HCT116 (cell line): ENCODE measurements around the gene AMPD3. TPM values are rescaled to one million over a fixed set of nuclear protein-coding genes. Genes with fewer than 3 reads are reported as not detected.

Experiments used
- ATAC-seq: fragments of 200-7000 bp; cut with Tn5 transposase; 2 replicates; pipeline ENCODE4 v1.9.1; 2020; ENCODE audit warnings: mild to moderate bottlenecking, moderate library complexity
- BruUV-seq: library from RNA; stranded (reverse); fragments of 400-500 nt; replicated peaks from 2 replicates; lab custom pipeline; 2021; lab: Mats Ljungman, UMichigan
- CTCF ChIA-PET: fragments of 300-600 bp; sonication (Branson Sonifier 250); formaldehyde crosslinking; loops from one replicate; lab custom pipeline; 2021; ENCODE audit warnings: antibody characterized with exemption; lab: Charles Lee
- POLR2A ChIA-PET: fragments of 300-600, 350-600 bp; sonication (Branson Sonifier 250); formaldehyde crosslinking; loops from one replicate; lab custom pipeline; 2021; ENCODE audit warnings: antibody characterized with exemption; lab: Charles Lee
- RAD21 ChIA-PET, 2 experiments: fragments of 300-600 bp; sonication (Branson Sonifier 250); formaldehyde crosslinking; loops; one replicate each; lab custom pipeline; 2023; ENCODE audit warnings: low total read pairs in 2 of 2; ENCODE audit not compliant: uncharacterized antibody in 2 of 2, unreplicated experiment in 2 of 2, low non-redundant PET in 1 of 2; lab: Charles Lee
- DNase-seq: peaks from one replicate; pipeline ENCODE4 v3.0.0-alpha.2; 2010; ENCODE audit warnings: low read depth, low spot score
- H2AFZ ChIP-seq: fragments of 200-600 bp; shearing (Covaris generic), sonication (generic); 2 replicates; pipeline ENCODE4 v1.6.1; 2017; ENCODE audit warnings: low read depth, mixed run types, mixed read lengths, antibody characterized with exemption, low read length; ENCODE audit not compliant: poor library complexity, severe bottlenecking
- H3K27ac ChIP-seq: 2 replicates; pipeline ENCODE4 v1.5.1; 2012; ENCODE audit warnings: low read depth, low read length
- H3K27me3 ChIP-seq: fragments of 200-600 bp; sonication (generic); 2 replicates; pipeline ENCODE4 v1.6.1; 2016; ENCODE audit warnings: mixed run types, low read length, mixed read lengths; ENCODE audit not compliant: insufficient read depth
- H3K36me3 ChIP-seq, 2 experiments: fragments of 200-500 bp in 1 of 2; fragments of 200-600 bp in 1 of 2; sonication (Bioruptor generic) in 1 of 2; sonication (generic) in 1 of 2; 2 replicates each; pipeline versions ENCODE4 v1.5.1 to v1.6.1; 2014 to 2016; ENCODE audit warnings: low read length in 2 of 2, inconsistent platforms in 1 of 2, mixed read lengths in 1 of 2, mixed run types in 1 of 2; ENCODE audit not compliant: insufficient read depth in 2 of 2, control insufficient read depth in 1 of 2
- H3K4me1 ChIP-seq, 2 experiments: fragments of 200-600 bp in 1 of 2; sonication (generic) in 1 of 2; 2 replicates each; pipeline versions ENCODE4 v1.5.1 to v1.6.1; 2012 to 2017; ENCODE audit warnings: low read length in 2 of 2, inconsistent platforms in 1 of 2, mild to moderate bottlenecking in 1 of 2, mixed read lengths in 1 of 2, mixed run types in 1 of 2, moderate library complexity in 1 of 2; ENCODE audit not compliant: insufficient read depth in 2 of 2, control insufficient read depth in 1 of 2
- H3K4me2 ChIP-seq: fragments of 200-600 bp; sonication (generic); 2 replicates; pipeline ENCODE4 v1.6.1; 2017; ENCODE audit warnings: mixed run types, low read length, mixed read lengths
- H3K4me3 ChIP-seq, 2 experiments: fragments of 200-600 bp in 1 of 2; sonication (generic) in 1 of 2; replicated peaks in 1 of 2; 2 replicates each; pipeline ENCODE4 v1.5.1; 2011 to 2016; ENCODE audit warnings: low read length in 2 of 2, control low read depth in 1 of 2, low read depth in 1 of 2, mild to moderate bottlenecking in 1 of 2, mixed read lengths in 1 of 2, mixed run types in 1 of 2
- H3K79me2 ChIP-seq: fragments of 200-600 bp; sonication (generic); 2 replicates; pipeline ENCODE4 v1.6.1; 2017; ENCODE audit warnings: mild to moderate bottlenecking, mixed run types, low read length, moderate library complexity, mixed read lengths; ENCODE audit not compliant: insufficient read depth
- H3K9ac ChIP-seq: fragments of 200-600 bp; sonication (generic); 2 replicates; pipeline ENCODE4 v1.6.1; 2016; ENCODE audit warnings: low read length, mixed read lengths
- H3K9me2 ChIP-seq: fragments of 200-600 bp; sonication (generic), shearing (Covaris generic); 2 replicates; pipeline ENCODE4 v1.6.1; 2017; ENCODE audit warnings: mixed run types, mild to moderate bottlenecking, moderate library complexity; ENCODE audit not compliant: insufficient read depth
- H3K9me3 ChIP-seq, 2 experiments: fragments of 200-500 bp in 1 of 2; fragments of 200-600 bp in 1 of 2; sonication (Bioruptor generic) in 1 of 2; sonication (generic) in 1 of 2; 2 replicates each; pipeline ENCODE4 v1.6.1; 2014 to 2017; ENCODE audit warnings: low read length in 2 of 2, mixed read lengths in 2 of 2, inconsistent platforms in 1 of 2, low read depth in 1 of 2, mild to moderate bottlenecking in 1 of 2, mixed run types in 1 of 2, moderate library complexity in 1 of 2; ENCODE audit not compliant: control insufficient read depth in 1 of 2, insufficient read depth in 1 of 2
- H4K20me1 ChIP-seq: fragments of 200-600 bp; sonication (generic), shearing (Covaris generic); 2 replicates; pipeline ENCODE4 v1.6.1; 2017; ENCODE audit warnings: mixed run types, mild to moderate bottlenecking, moderate library complexity; ENCODE audit not compliant: insufficient read depth
- EGR1 ChIP-seq: IDR thresholded peaks from 2 replicates; pipeline ENCODE4 v1.6.1; 2012; ENCODE audit warnings: low read depth
- SIN3A ChIP-seq: IDR thresholded peaks from 2 replicates; pipeline ENCODE4 v1.6.1; 2012; ENCODE audit warnings: low read depth
- intact Hi-C: fragments of 100-400 bp; cut with micrococcal nuclease; formaldehyde crosslinking; loops from 2 replicates; pipeline ENCODE4 v1.10.0; 2022
- total RNA-seq: library from RNA; stranded (reverse); gene quantifications from one replicate; pipeline ENCODE4 v1.2.1, GENCODE V29; 2021; ENCODE audit not compliant: unreplicated experiment
- TF ChIP-seq, protein P1 (sequence below), 3 experiments: fragments of 200-600 bp in 1 of 3; sonication (generic) in 1 of 3; IDR thresholded peaks in 2 of 3; conservative IDR thresholded peaks in 1 of 3; 2 replicates each; pipeline ENCODE4 v1.5.1; 2012 to 2017; ENCODE audit warnings: low read depth in 2 of 3, low read length in 2 of 3, antibody characterized with exemption in 1 of 3, borderline replicate concordance in 1 of 3, control low read depth in 1 of 3, mild to moderate bottlenecking in 1 of 3, mixed read lengths in 1 of 3, mixed run types in 1 of 3, moderate library complexity in 1 of 3; ENCODE audit not compliant: insufficient read depth in 1 of 3
- TF ChIP-seq, protein P2 (sequence below): IDR thresholded peaks from 2 replicates; pipeline ENCODE4 v1.6.1; 2012
- TF ChIP-seq, protein P3 (sequence below): IDR thresholded peaks from 2 replicates; pipeline ENCODE4 v1.6.1; 2012; ENCODE audit warnings: low read depth

The AMPD3 gene
- total RNA-seq, 1 experiment from 2014 or later, result 25.9 TPM

DNA sequence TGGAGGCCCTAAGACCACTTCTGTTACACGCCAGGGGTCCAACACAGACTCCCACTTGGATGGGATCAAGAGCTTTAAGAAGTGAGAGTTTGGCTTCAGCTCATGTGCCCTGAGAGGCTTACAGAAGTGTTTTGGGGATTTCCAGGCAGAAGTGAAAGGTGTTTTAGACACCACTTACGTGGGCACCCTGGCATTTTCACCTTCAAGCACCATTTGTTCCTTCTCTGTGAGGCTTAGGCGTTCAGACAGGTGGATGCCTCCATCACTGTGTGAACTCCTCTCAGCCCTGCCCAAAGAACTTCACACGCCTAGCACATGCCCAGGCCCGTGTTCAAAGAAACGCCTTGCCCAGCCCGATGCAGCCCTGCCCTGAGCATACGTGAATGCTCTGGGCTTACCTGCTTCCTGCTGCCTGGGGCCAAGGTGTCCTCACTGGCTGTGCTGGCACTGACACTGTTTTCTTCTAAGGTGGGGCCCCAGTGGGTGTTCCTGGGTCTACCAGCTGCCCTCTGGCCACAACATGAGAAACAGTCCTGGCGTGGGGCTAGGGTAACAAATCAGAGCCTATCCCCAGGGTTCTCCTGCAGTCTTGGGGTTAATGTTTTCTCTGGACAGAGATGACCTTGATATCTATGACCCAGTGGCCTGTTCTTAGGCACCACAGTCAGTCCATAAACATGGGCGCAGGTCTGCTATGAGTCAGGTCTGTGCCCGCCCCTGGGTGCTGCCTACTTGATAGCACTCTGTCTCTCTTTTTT lies 34.0 kb downstream of the AMPD3 start:
- H4K20me1 ChIP-seq, result no peaks in the 10 kb centered on the region
- peak overlapping the region in 1 of 2 experiments; percentile 32; a peak in 1 of 4 replicates for H3K4me3 ChIP-seq
- DNase-seq (no peak), ATAC-seq (no peak)
- POLR2A ChIA-PET, result interaction anchor here (1.0 to 2.6 kb wide), 4 partner anchors 9 to 34 kb away, joined by 3 to 11 read pairs (median 3); partner anchors contain the start of gene AMPD3
- peaks cover 32% of the 10 kb centered on the region for H3K79me2 ChIP-seq
- TF ChIP-seq, protein P1, sequence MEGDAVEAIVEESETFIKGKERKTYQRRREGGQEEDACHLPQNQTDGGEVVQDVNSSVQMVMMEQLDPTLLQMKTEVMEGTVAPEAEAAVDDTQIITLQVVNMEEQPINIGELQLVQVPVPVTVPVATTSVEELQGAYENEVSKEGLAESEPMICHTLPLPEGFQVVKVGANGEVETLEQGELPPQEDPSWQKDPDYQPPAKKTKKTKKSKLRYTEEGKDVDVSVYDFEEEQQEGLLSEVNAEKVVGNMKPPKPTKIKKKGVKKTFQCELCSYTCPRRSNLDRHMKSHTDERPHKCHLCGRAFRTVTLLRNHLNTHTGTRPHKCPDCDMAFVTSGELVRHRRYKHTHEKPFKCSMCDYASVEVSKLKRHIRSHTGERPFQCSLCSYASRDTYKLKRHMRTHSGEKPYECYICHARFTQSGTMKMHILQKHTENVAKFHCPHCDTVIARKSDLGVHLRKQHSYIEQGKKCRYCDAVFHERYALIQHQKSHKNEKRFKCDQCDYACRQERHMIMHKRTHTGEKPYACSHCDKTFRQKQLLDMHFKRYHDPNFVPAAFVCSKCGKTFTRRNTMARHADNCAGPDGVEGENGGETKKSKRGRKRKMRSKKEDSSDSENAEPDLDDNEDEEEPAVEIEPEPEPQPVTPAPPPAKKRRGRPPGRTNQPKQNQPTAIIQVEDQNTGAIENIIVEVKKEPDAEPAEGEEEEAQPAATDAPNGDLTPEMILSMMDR (IDR thresholded peaks at IDR 0.05 in 2 of 3, conservative IDR thresholded peaks at IDR 0.05 in 1 of 3; ENCODE audit: borderline replicate concordance in 1 of 3, insufficient read depth in 1 of 3, low read depth in 2 of 3, low read length in 2 of 3), result no peak
- TF ChIP-seq, protein P2, sequence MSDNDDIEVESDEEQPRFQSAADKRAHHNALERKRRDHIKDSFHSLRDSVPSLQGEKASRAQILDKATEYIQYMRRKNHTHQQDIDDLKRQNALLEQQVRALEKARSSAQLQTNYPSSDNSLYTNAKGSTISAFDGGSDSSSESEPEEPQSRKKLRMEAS, result peak; percentile 41; the same call in 1 of the 2 replicates
- peaks cover 48 to 66% of the 10 kb centered on the region in 2 experiments for H3K4me1 ChIP-seq
- intact Hi-C loops, result no loop called here
- H3K27me3 ChIP-seq, result no peaks in the 10 kb centered on the region
- RAD21 ChIA-PET, result interaction anchor here in 1 of 2 experiments (0.7 kb wide), 1 partner anchor 83 kb away, joined by 4 read pairs; no protein-coding TSS in a partner anchor
- no peak overlapping the region for H2AFZ ChIP-seq
- peak overlapping the region; percentile 79 for H3K27ac ChIP-seq
- no TSS peak for BruUV-seq
- H3K4me2 ChIP-seq, result peak overlapping the region; percentile 73
- CTCF ChIA-PET, result interaction anchor here (1.0 kb wide), 1 partner anchor 83 kb away, joined by 4 read pairs; no protein-coding TSS in a partner anchor
- H3K36me3 ChIP-seq, result peaks cover 0 to 43% of the 10 kb centered on the region in 2 experiments; a peak in 2 of 4 replicates
- no peaks in the 10 kb centered on the region for H3K9me2 ChIP-seq
- H3K9ac ChIP-seq, result peak overlapping the region; percentile 60
- H3K9me3 ChIP-seq, result no peaks in the 10 kb centered on the region

DNA sequence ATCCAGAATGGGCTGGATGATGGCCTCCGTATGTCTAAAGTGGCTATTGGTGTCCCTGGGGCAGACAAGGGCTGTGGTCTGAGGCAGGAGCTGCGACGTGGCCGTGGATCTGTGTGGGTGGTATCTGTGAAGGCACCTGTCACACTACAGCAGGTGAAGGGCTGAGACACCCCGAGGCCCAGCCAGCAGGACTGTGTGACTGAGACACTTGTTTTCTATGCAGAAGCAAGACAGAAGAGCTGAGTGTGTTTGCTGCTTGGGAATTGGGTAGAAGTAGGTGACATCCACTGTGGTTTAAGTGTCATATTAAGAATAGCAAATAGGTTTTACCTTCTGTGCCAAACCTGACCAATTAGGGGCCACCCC lies 35.0 kb downstream of the AMPD3 start:
- H3K9ac ChIP-seq, result peak overlapping the region; percentile 55
- ChIA-PET CTCF (no interaction called here), POLR2A (interaction anchor here (1.5 kb wide), 1 partner anchor 35 kb away, joined by 5 read pairs; the partner anchor contains the start of gene AMPD3), RAD21 (no interaction called here)
- H3K36me3 ChIP-seq, result peaks cover 0 to 45% of the 10 kb centered on the region in 2 experiments; a peak in 2 of 4 replicates
- peak overlapping the region; percentile 73 for H3K4me2 ChIP-seq
- H2AFZ ChIP-seq, result no peak overlapping the region
- H3K4me1 ChIP-seq, result peaks cover 48 to 66% of the 10 kb centered on the region in 2 experiments
- H3K4me3 ChIP-seq, result peak overlapping the region in 1 of 2 experiments; percentile 14; a peak in 2 of 4 replicates
- no TSS peak for BruUV-seq
- H3K9me2 ChIP-seq, result no peaks in the 10 kb centered on the region
- TF ChIP-seq, protein P1 (IDR thresholded peaks at IDR 0.05 in 2 of 3, conservative IDR thresholded peaks at IDR 0.05 in 1 of 3; ENCODE audit: borderline replicate concordance in 1 of 3, insufficient read depth in 1 of 3, low read depth in 2 of 3, low read length in 2 of 3), result no peak
- TF ChIP-seq, protein P3, sequence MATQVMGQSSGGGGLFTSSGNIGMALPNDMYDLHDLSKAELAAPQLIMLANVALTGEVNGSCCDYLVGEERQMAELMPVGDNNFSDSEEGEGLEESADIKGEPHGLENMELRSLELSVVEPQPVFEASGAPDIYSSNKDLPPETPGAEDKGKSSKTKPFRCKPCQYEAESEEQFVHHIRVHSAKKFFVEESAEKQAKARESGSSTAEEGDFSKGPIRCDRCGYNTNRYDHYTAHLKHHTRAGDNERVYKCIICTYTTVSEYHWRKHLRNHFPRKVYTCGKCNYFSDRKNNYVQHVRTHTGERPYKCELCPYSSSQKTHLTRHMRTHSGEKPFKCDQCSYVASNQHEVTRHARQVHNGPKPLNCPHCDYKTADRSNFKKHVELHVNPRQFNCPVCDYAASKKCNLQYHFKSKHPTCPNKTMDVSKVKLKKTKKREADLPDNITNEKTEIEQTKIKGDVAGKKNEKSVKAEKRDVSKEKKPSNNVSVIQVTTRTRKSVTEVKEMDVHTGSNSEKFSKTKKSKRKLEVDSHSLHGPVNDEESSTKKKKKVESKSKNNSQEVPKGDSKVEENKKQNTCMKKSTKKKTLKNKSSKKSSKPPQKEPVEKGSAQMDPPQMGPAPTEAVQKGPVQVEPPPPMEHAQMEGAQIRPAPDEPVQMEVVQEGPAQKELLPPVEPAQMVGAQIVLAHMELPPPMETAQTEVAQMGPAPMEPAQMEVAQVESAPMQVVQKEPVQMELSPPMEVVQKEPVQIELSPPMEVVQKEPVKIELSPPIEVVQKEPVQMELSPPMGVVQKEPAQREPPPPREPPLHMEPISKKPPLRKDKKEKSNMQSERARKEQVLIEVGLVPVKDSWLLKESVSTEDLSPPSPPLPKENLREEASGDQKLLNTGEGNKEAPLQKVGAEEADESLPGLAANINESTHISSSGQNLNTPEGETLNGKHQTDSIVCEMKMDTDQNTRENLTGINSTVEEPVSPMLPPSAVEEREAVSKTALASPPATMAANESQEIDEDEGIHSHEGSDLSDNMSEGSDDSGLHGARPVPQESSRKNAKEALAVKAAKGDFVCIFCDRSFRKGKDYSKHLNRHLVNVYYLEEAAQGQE, result no peak
- TF ChIP-seq SIN3A, result no peak
- TF ChIP-seq EGR1, result no peak
- ATAC-seq (peak; percentile 1; the same call in 1 of the 2 replicates), DNase-seq (no peak)
- H4K20me1 ChIP-seq, result no peaks in the 10 kb centered on the region
- H3K27ac ChIP-seq, result peak overlapping the region; percentile 79
- no peaks in the 10 kb centered on the region for H3K27me3 ChIP-seq
- H3K79me2 ChIP-seq, result peaks cover 32% of the 10 kb centered on the region
- intact Hi-C loops, result loop anchor here (1.0 kb wide), 1 partner anchor 84 kb away; no protein-coding TSS in a partner anchor
- no peaks in the 10 kb centered on the region for H3K9me3 ChIP-seq
